Gastroesophageal sphincter (tissue), 4 donors: ENCODE results near the gene PDE4C. TPM values are rescaled to one million over a fixed set of nuclear protein-coding genes. Genes with fewer than 3 reads are reported as not detected.

Source experiments
- ATAC-seq: fragments of 150-250 bp; one replicate; pipeline ENCODE4 v1.9.1; 2016; ENCODE audit warnings: mild to moderate bottlenecking, moderate library complexity
- H3K27ac ChIP-seq, 4 donors: fragments of 200-600 bp; sonication (generic) in 3 of 4; 1 replicate in 3 of 4; 2 replicates in 1 of 4; pipeline ENCODE4 v1.5.1; 2016 to 2019
- H3K27me3 ChIP-seq: fragments of 200-600 bp; sonication (generic); one replicate; pipeline ENCODE4 v1.5.1; 2019
- H3K36me3 ChIP-seq, 2 donors: fragments of 200-600 bp; sonication (generic); one replicate each; pipeline ENCODE4 v1.5.1; 2019; ENCODE audit warnings: control low read depth in 1 of 2
- H3K4me1 ChIP-seq, 3 donors: fragments of 200-600 bp; sonication (generic); 1 replicate in 2 of 3; 2 replicates in 1 of 3; pipeline ENCODE4 v1.5.1; 2016 to 2019; ENCODE audit warnings: control low read depth in 2 of 3
- H3K4me3 ChIP-seq, 2 donors: fragments of 200-600 bp; sonication (generic); one replicate each; pipeline ENCODE4 v1.5.1; 2019; ENCODE audit warnings: mild to moderate bottlenecking in 1 of 2, moderate library complexity in 1 of 2
- H3K9me3 ChIP-seq, 3 donors: fragments of 200-600 bp; sonication (generic); one replicate each; pipeline ENCODE4 v1.5.1; 2017 to 2019; ENCODE audit warnings: control low read depth in 2 of 3
- EP300 ChIP-seq: sonication (generic); formaldehyde crosslinking; IDR thresholded peaks from one replicate; pipeline ENCODE4 v1.6.1; 2017; ENCODE audit warnings: antibody characterized with exemption, mild to moderate bottlenecking
- POLR2A ChIP-seq, 2 donors: fragments of 450-650 bp; IDR thresholded peaks; one replicate each; pipeline ENCODE4 v1.6.1; 2017; ENCODE audit warnings: antibody characterized with exemption in 2 of 2, mild to moderate bottlenecking in 2 of 2, moderate library complexity in 1 of 2
- POLR2AphosphoS5 ChIP-seq: sonication (generic); formaldehyde crosslinking; IDR thresholded peaks from one replicate; pipeline ENCODE4 v1.6.1; 2017; ENCODE audit warnings: antibody characterized with exemption
- WGBS, 2 donors: methylation state at CpG; one replicate each; pipeline ENCODE4 v1.1.5; 2018; ENCODE audit warnings: low coverage in 1 of 2; 5-methylcytosine and 5-hydroxymethylcytosine counted together
- total RNA-seq, 4 donors: library from RNA; depleted of rRNA; stranded (reverse); fragments of >200 nt; gene quantifications; one replicate each; pipeline ENCODE4 v1.1.0, GENCODE V29; 2016
- TF ChIP-seq, protein P1 (sequence below), 4 experiments: fragments of 200-600 bp in 2 of 4; fragments of 450-650 bp in 2 of 4; sonication (generic) in 1 of 4; IDR thresholded peaks; one replicate each; pipeline ENCODE4 v1.5.1; 2017 to 2019; ENCODE audit warnings: antibody characterized with exemption in 4 of 4, mild to moderate bottlenecking in 2 of 4, moderate library complexity in 2 of 4

PDE4C gene
- total RNA-seq, 4 donors from 2014 or later = 0.35 to 2.3 (median 0.53) TPM

DNA sequence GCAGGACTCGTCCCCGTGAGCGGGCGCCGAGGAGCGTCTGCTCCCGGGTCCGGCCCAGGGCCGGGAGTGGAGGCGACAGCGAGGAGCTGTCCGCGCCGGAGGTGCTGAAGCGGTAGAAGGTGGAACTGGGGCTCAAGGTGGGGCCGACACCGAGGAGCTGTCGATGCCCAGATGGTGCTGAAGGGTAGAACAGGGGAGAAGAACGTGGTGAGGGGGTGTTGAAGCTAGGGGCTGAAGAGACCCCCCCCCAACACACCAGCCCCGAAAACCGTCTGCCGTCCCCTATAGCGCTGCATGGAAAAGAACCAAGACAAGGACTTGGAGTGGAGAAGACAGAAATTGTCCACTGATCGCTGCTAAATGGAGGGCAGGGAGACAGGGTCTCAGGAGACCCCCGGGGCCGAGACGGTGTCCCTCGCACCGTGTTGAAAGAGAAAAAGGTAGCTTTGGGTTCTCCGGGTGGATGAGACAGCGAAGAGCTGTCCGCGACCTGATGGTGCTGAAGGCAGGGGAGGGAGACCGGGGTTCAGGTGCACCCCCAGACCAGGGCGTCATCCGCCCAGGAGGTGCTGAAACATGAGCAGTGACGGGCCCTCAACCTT lies 7.1 kb upstream of the PDE4C start:
- no peaks in the 10 kb centered on the region for H3K36me3 ChIP-seq
- H3K4me3 ChIP-seq = no peak overlapping the region
- peaks cover 93% of the 10 kb centered on the region for H3K27me3 ChIP-seq
- WGBS, 2 donors = 0 to 27% methylated on average over 1 to 16 of the region's 37 CpGs
- peaks cover 0 to 6% (median 0%) of the 10 kb centered on the region in 3 donors for H3K4me1 ChIP-seq
- peak; percentile 26 for ATAC-seq
- H3K9me3 ChIP-seq = peaks cover 0 to 17% (median 0%) of the 10 kb centered on the region in 3 donors
- no peak for TF ChIP-seq POLR2A (IDR thresholded peaks at IDR 0.05)
- TF ChIP-seq, protein P1, sequence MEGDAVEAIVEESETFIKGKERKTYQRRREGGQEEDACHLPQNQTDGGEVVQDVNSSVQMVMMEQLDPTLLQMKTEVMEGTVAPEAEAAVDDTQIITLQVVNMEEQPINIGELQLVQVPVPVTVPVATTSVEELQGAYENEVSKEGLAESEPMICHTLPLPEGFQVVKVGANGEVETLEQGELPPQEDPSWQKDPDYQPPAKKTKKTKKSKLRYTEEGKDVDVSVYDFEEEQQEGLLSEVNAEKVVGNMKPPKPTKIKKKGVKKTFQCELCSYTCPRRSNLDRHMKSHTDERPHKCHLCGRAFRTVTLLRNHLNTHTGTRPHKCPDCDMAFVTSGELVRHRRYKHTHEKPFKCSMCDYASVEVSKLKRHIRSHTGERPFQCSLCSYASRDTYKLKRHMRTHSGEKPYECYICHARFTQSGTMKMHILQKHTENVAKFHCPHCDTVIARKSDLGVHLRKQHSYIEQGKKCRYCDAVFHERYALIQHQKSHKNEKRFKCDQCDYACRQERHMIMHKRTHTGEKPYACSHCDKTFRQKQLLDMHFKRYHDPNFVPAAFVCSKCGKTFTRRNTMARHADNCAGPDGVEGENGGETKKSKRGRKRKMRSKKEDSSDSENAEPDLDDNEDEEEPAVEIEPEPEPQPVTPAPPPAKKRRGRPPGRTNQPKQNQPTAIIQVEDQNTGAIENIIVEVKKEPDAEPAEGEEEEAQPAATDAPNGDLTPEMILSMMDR (IDR thresholded peaks at IDR 0.05) = no peak
- TF ChIP-seq POLR2AphosphoS5 = no peak
- no peak for TF ChIP-seq EP300
- no peak overlapping the region for H3K27ac ChIP-seq

DNA sequence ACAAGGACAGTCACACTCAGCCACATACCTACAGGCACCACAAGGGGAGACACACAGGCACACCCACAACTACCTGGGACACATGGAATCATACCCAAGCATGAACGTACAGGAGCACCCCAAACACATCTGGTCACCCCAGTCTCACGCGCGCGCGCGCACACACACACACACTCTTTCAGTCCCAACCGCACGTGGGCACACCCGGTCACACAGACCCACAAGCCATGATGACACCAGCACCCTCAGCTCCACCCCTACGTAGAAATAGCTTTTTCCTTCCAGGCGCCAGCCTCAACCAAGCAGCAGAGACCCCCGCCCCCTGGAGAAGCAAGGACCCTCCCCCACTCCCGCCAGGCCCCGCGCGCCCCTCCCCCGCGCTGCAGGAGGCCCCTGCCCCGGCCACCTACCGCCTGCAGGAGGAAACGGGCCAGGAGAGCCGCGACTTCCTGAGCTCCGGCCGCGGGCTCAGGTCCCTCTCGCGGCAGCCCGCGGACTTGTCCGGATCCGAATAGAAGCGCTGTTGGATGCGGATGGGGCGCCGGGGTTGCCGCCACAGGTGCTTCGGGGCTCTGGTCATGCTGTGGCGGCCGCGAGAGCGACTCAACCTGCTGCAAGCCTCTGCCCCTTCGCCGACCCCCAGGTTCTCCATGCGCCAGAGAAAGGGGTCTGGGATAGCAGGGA lies 6.4 kb upstream of the PDE4C start:
- Histone ChIP-seq H3K4me3 (no peak overlapping the region), H3K27ac (no peak overlapping the region), H3K36me3 (no peaks in the 10 kb centered on the region), H3K27me3 (peaks cover 97% of the 10 kb centered on the region), H3K9me3 (peaks cover 0 to 17% (median 0%) of the 10 kb centered on the region in 3 donors), H3K4me1 (peaks cover 0 to 6% (median 0%) of the 10 kb centered on the region in 3 donors)
- ATAC-seq = no peak
- WGBS, 2 donors = no CpG with 5 or more reads among the region's 46 CpGs
- TF ChIP-seq, protein P1 (IDR thresholded peaks at IDR 0.05) = no peak
- no peak for TF ChIP-seq POLR2A (IDR thresholded peaks at IDR 0.05)
- TF ChIP-seq EP300 = no peak
- no peak for TF ChIP-seq POLR2AphosphoS5

DNA sequence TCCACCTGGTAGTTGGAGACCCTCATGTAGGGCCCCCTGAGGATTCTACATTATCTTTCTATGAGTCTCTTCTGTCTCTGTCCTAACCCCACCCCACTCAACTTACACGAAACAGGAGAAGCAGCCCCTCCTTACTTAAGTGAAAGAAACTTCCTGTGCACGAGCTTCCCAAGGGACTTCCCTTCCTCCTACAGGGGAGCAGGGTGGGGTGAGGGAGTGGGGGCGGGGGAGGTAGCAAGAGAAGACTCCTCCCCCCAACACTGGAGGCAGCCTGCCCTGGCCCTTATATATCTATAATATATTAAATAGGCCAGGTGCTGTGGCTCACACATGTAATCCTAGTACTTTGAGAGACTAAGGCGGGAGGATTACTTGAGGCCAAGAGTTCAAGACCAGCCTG lies 5.5 kb upstream of the PDE4C start:
- peaks cover 0 to 6% (median 0%) of the 10 kb centered on the region in 3 donors for H3K4me1 ChIP-seq
- ATAC-seq = no peak
- no peak overlapping the region for H3K4me3 ChIP-seq
- TF ChIP-seq, protein P1 (IDR thresholded peaks at IDR 0.05) = no peak
- no peak for TF ChIP-seq POLR2AphosphoS5
- no peak for TF ChIP-seq EP300
- TF ChIP-seq POLR2A (IDR thresholded peaks at IDR 0.05) = no peak
- no peaks in the 10 kb centered on the region for H3K36me3 ChIP-seq
- H3K27me3 ChIP-seq = peaks cover 100% of the 10 kb centered on the region
- no CpG with 5 or more reads among the region's 4 CpGs for WGBS, 2 donors
- H3K27ac ChIP-seq = no peak overlapping the region
- H3K9me3 ChIP-seq = peaks cover 0 to 17% (median 0%) of the 10 kb centered on the region in 3 donors

DNA sequence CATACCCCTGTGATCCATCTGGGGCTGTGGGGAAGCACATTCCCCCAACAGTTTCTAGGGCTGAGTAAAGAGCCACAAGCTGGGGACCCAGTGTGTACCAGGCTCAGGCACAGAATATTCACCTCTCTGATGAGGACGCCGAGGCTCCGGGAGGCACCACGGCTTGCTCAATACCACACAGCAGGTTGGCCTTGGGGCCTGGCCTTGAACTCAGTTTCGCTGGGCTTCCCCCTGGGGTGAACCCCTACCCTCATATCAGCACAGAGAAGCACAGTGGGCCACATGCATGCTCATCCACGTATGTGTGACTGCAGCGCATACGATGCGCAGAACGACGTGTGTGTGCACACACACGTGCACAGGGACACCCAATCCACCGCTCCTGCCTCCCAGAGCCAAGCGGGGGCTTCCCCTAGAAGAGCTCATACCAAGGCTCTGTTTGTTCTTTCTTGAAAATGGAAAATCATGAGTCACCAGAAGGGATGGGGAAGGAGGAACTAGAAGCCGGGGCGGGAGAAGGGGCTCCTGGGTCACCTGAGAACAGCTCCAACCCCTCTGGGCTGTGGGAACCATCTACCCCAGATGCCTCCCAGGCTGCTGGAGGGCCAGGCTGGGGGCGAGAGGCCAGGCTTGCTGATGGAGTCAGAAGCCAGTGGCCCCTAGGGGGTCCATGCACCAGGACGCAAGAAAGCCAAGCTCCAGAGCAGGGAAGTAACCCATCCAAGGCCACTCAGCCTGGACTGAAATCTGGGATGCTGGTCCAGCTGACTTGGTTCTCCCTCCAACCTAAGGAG lies 4.9 kb upstream of the PDE4C start:
- no peak for ATAC-seq
- WGBS, 2 donors = 0 to 40% methylated on average over 1 to 2 of the region's 18 CpGs
- Histone ChIP-seq H3K4me1 (peaks cover 0 to 9% (median 2%) of the 10 kb centered on the region in 3 donors), H3K9me3 (peaks cover 0 to 17% (median 0%) of the 10 kb centered on the region in 3 donors), H3K36me3 (no peaks in the 10 kb centered on the region), H3K27ac (no peak overlapping the region), H3K4me3 (no peak overlapping the region), H3K27me3 (peaks cover 100% of the 10 kb centered on the region)
- TF ChIP-seq, protein P1 (IDR thresholded peaks at IDR 0.05) = no peak
- no peak for TF ChIP-seq POLR2AphosphoS5
- TF ChIP-seq EP300 = no peak
- no peak for TF ChIP-seq POLR2A (IDR thresholded peaks at IDR 0.05)
